Fibroblast of mammary gland (primary cell): Measurements from ENCODE around the gene CNRIP1.

Experiments used
- DNase-seq: peaks from one replicate; pipeline ENCODE4 v3.0.0-alpha.2; 2010; ENCODE audit warnings: low read depth
- H3K4me3 ChIP-seq: 2 replicates; pipeline ENCODE4 v1.5.1; 2011; ENCODE audit warnings: low read depth, mild to moderate bottlenecking, low read length, moderate library complexity; ENCODE audit not compliant: control insufficient read depth
- CTCF ChIP-seq: conservative IDR thresholded peaks from 2 replicates; pipeline ENCODE4 v1.5.1; 2011; ENCODE audit warnings: low read depth, low read length, inconsistent platforms; ENCODE audit not compliant: control insufficient read depth, insufficient read depth

The CNRIP1 gene

GRCh38 chr2:68252400-68253218 lies 67.1 kb downstream of the CNRIP1 start, which contains the start of gene PPP3R1:
TSS of gene PPP3R1 (minus strand) at chr2:68252532. CDS start at chr2:68252127, 405 bp downstream.
- TF ChIP-seq CTCF = no peak
- H3K4me3 ChIP-seq = peak within 1 kb of the TSS; percentile 93
- DNase-seq = peak; percentile 92

GRCh38 chr2:68251855-68252399 lies 67.8 kb downstream of the CNRIP1 start:
- TF ChIP-seq CTCF = no peak
- peak overlapping the region; percentile 74 for H3K4me3 ChIP-seq
- DNase-seq = no peak

- TF ChIP-seq CTCF = peak; percentile 72
- H3K4me3 ChIP-seq = peak overlapping the region; percentile 74
- DNase-seq = peak; percentile 79
Measured at GRCh38 chr2:68251187-68251854, 68.4 kb downstream of the CNRIP1 start.

- DNase-seq = no peak
- no peak for TF ChIP-seq CTCF
- peak overlapping the region; percentile 74 for H3K4me3 ChIP-seq
Measured at GRCh38 chr2:68250652-68251186, 69.0 kb downstream of the CNRIP1 start.

- no peak for DNase-seq
- H3K4me3 ChIP-seq = peak overlapping the region; percentile 74
- no peak for TF ChIP-seq CTCF
Measured at GRCh38 chr2:68250196-68250595, 69.6 kb downstream of the CNRIP1 start.

- no peak for TF ChIP-seq CTCF
- no peak for DNase-seq
- no peak overlapping the region for H3K4me3 ChIP-seq
Measured at GRCh38 chr2:68248806-68249205, 70.9 kb downstream of the CNRIP1 start.
